HG03135 (cell line): Measurements from ENCODE around the gene XIAP.
"Not testable (repeated sequence)": the region's sequence is repeated elsewhere in the genome, so short reads cannot be mapped to it uniquely, and the experiment has no call there.

Experiments
- ATAC-seq: cut with Tn5 transposase; IDR thresholded peaks from one replicate; pipeline ENCODE4 v1.9.1; 2021; ENCODE audit warnings: mild to moderate bottlenecking, moderate library complexity; ENCODE audit not compliant: unreplicated experiment

The XIAP gene

GRCh38 chrX:123873956-123874355 lies 14.1 kb downstream of the XIAP start:
- no peak for ATAC-seq

- ATAC-seq: no peak
These were observed 16.3 kb downstream of the XIAP start for GRCh38 chrX:123876177-123876576.

- no peak for ATAC-seq
These were observed 17.0 kb downstream of the XIAP start for GRCh38 chrX:123876844-123877243.

GRCh38 chrX:123878252-123878721 lies 18.4 kb downstream of the XIAP start:
- ATAC-seq: peak; percentile 84

GRCh38 chrX:123881330-123881729 lies 21.5 kb downstream of the XIAP start:
- no peak for ATAC-seq

GRCh38 chrX:123882391-123882790 lies 22.5 kb downstream of the XIAP start:
- no peak for ATAC-seq

GRCh38 chrX:123884809-123885408 lies 25.1 kb downstream of the XIAP start:
- no peak for ATAC-seq

GRCh38 chrX:123899701-123900100 lies 39.8 kb downstream of the XIAP start:
- no peak for ATAC-seq

GRCh38 chrX:123903261-123903660 lies 43.4 kb downstream of the XIAP start:
- ATAC-seq: not testable (repeated sequence)

GRCh38 chrX:123905332-123905731 lies 45.5 kb downstream of the XIAP start:
- no peak for ATAC-seq

- no peak for ATAC-seq
These were observed 46.9 kb downstream of the XIAP start for GRCh38 chrX:123906557-123907316.

- ATAC-seq: no peak
These were observed 49.7 kb downstream of the XIAP start for GRCh38 chrX:123909523-123909922.

GRCh38 chrX:123917069-123917468 lies 57.2 kb downstream of the XIAP start:
- no peak for ATAC-seq

- ATAC-seq: no peak
These were observed 58.4 kb downstream of the XIAP start for GRCh38 chrX:123918106-123918721.

GRCh38 chrX:123920105-123920785 lies 60.4 kb downstream of the XIAP start:
- ATAC-seq: no peak

GRCh38 chrX:123923211-123923610 lies 63.4 kb downstream of the XIAP start:
- no peak for ATAC-seq

GRCh38 chrX:123924186-123924585 lies 64.3 kb downstream of the XIAP start:
- ATAC-seq: no peak

GRCh38 chrX:123927845-123928244 lies 68.0 kb downstream of the XIAP start:
- ATAC-seq: no peak

- not testable (repeated sequence) for ATAC-seq
These were observed 72.2 kb downstream of the XIAP start for GRCh38 chrX:123932055-123932454.

- ATAC-seq: no peak
These were observed 83.2 kb downstream of the XIAP start for GRCh38 chrX:123943074-123943473.

- ATAC-seq: no peak
These were observed 83.6 kb downstream of the XIAP start for GRCh38 chrX:123943488-123943887.
